HG03196 (cell line): ENCODE data around the gene HDAC4.

Experiments
- ATAC-seq: cut with Tn5 transposase; IDR thresholded peaks from one replicate; pipeline ENCODE4 v1.9.1; 2021; ENCODE audit not compliant: unreplicated experiment

HDAC4 gene

DNA sequence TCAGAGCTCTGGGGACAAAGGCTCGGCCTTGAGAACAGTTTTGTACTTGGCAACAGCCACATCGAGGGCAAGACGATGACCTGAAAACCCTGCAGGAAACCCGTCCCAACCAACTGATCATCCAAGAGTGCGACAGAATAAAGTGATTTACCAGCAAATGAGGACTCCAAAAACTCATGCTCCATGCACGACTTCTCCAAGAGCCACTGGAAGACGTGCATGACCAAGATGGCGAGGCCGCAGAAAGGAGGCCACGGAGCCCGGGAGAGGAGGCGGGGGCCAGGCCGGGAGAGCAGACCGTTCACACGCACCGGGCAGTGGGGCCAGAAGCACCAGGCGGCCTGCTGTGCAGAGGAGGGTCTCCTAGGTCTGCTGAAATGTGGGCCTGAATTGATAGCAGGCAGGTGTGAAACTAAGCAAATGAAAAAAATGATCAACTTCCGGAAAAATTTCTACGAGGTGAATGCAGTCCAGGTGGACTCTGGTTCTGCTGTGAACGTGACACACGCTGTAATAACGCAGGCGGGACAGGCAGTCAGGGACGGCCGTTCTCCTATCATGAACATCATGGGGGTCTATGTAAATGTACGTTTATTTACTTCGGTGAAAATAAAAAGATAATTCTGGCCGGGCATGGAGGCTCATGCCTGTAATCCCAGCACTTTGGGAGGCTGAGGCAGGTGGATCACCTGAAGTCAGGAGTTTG, 252.2 kb downstream of the HDAC4 start:
- no peak for ATAC-seq

DNA sequence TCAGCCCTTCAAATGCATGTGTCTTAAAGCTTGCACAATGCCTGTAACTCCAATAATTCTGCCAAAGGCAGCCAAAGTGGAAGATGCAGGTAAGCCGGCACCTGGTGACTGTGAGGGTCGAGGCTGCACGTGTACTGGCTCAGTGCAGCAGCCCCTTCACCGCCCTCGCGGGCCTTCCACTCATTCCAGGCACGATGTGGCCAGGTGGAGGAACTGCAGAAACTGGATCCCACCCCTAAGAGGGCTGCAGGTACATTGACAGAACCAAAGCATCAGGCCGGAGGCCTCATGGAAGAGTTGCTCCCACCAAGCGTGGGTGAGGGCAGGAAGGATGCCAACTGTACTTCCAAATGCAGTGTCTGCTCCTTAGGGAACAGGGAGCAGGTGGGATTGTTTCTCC, 253.4 kb downstream of the HDAC4 start:
- no peak for ATAC-seq

DNA sequence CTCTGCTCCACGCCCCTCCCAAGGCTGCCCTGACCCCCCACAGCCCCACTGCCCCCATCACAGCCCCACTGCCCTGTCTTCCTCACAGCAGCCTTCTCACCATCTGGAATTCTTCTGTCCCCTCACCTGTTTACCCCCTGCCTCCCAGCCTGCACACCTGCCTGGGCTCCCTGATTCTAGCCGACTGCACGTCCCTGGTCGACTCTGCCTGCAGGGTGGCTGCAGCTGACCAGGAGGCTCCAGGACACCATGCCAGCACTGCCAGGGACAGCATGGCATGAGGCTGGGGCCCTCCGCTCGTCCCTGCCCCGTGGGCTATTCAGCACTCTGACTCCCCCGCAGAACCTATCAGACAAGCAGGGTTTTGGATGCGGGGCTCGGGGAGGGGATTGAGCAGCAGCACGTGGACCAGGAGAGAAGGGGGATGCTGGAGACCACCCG, 254.1 kb downstream of the HDAC4 start:
- ATAC-seq = no peak

DNA sequence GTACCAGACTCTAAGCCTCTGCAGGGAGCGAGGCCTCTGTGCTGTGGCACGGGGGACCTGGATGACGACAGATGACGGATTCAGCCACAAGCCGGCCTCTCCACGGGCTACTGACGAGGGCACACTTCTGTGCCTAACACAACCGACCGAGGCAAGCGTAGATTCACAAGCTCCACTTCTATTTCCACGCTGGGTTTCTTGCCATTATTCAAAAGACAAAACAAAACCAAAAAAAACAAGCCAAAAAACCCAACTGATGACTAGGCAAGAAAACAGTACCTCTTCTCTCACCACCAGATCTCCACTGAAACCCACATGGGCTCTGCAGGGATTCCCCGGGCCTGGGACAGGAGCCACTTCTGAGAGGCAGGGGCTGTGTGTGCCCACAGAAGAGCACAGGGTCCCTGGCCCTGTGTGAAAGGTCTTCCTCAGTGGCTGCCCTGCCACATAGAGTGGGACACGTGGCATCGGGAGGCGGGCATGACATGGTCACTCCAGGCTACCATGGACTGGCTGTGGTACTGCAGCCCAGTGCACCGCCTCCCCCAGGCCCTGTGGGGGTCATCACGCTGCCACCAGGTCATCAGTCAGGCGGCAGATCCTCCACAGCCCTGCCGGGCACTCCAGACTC, 254.7 kb downstream of the HDAC4 start:
- no peak for ATAC-seq

DNA sequence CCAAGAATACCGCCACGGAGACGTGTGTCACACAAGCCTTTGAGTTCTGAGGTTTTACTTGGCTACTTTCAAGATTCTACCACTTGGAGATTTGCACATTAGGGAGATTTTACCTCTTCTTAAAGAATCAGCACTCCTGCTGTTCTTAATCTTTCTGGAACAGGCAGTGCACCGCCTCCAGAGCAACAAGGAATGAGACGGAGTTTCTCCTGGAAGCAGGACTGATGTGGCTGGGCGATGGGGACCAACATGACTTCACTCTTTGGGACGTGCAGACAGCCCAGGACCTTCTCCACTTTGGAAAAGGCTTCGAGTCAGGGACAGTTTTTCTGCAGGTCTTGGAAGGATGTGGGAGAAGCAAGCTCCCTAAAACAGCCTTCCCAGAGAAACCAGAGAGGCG, 255.2 kb downstream of the HDAC4 start:
- no peak for ATAC-seq

DNA sequence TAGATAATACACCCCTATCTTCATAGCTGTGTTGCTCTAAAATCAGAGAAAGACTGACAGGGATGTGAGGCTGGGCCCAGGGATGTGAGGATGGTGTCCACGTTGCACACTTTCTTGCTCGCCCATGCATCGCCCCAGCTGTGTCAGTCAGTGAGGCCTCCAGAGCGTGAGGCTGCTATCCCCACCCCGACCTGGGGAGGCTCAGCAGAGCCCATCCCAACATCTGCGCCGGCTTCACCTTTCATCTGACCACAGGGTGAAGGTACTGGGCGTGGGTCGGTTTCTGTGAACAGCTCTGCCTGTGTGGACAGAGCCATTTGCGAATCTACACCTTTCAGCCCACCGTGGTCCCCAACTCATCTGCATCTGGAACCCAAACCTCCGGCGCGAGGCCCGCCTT, 255.7 kb downstream of the HDAC4 start:
- ATAC-seq = no peak

DNA sequence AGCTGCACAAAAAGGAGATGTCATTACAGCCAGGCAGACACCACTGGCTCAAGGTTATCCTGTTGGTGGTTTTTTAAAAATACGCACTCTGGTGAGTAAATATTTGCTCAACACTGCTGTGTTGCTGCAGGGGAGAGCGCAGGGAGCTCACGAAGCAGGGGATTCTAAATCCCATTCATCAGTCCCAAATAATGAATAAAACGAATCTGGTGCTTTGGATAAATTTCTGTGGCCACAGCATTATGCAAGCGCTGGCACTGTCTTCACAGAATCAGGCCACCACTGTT, 256.2 kb downstream of the HDAC4 start:
- no peak for ATAC-seq

DNA sequence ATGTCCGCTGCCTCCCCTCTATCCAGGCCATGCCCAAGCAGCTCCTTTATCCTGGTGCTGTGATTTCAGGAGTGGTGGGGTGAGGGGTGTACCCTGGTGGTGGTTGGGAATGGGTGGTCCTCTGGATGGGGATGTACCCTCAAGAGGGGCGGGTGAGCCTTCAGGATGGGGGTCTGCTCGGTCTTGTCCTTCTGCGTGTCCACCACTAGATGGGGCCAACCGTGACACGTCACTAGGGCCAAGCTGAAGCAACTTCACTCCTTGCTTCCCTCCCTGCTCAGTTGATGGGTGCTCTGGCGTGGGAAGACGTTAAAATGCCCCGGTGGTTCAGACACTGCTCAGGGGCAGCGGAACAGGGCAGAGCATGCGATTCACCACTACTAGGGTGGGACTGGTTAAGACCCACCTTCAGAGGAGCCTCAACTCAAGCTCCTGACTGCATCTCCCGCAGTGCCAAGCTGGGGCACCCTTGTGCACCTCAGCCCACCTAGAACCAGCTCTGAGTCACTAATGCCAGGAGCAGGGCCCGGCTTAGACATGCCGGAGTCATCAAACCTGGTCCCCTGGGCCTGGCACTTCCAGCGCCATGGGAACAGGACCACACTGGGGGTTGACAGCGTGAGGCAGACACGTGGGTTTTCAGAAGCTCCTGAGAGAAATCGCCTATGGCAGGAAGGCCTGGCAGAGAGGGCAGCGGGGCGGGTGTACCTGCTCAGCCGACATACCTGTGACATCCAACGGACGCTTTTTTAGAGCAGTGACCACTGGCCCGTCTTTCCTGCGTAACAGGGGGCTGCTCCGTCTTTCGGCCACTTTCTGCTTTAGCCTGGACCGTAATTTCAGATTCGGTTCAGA, 256.7 kb downstream of the HDAC4 start:
- ATAC-seq = no peak

DNA sequence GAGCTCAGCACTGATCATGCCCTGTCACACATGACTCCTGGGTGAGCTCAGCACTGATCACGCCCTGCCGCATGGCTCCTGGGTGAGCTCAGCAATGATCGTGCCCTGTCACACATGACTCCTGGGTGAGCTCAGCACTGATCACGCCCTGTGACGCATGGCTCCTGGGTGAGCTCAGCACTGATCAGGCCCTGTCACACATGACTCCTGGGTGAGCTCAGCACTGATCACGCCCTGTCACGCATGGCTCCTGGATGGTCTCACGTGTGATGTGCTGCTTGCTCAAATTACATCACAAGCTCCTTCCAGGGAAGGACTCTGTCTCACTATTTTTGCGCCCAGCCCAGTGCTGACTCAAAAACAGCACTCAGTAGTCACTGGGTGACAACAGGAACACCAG, 258.0 kb downstream of the HDAC4 start:
- no peak for ATAC-seq

DNA sequence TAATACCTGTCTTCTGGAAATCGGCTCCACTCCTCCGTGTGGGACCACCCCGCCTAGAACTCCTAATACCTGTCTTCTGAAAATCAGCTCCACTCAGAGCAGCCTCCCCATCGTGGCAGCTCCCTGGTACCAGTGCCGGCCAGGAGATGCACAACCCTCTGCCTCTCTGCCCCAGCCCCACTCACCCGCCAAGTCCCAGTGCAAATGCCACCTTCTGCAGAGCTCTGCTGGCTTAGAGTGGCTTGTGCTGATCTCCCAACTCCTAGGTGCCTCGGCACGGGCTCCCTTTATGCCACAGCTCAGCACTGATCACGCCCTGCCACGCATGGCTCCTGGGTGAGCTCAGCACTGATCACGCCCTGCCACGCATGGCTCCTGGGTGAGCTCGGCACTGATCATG, 258.5 kb downstream of the HDAC4 start:
- no peak for ATAC-seq

DNA sequence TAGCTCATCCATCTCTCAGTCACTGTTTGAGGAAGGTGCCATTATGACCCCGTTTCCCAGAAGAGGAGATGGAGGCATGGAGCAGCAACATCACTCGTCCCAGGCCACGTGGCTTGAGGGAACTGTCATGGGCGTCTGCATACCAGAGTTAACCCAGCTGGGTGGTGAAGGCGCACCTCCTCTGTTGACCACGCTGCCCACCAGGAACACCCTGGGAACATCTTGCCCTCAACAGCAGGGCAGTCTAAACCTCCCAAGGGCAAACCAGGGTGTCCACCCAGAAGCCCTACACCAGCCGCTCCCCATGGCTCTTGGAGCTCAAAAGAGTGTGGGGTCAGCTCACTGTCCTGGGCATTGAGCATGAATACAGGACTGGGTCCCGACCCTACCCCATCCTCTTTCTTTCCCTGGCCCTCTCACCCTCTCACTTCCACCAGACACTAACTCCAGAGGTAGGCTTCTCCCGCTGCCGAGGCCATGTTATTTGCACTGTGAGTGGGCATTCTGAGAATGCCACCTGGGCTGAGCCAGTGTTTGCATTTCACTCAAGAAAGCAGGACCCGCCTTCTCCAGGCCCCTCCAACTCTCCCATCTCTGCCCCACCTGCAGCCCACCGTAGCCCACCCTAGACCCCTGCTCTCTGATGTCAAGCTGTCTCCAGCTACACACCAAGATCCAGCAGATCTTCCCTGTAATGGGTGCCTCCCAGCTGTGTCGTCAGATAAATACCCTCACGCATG, 259.6 kb downstream of the HDAC4 start:
- no peak for ATAC-seq

DNA sequence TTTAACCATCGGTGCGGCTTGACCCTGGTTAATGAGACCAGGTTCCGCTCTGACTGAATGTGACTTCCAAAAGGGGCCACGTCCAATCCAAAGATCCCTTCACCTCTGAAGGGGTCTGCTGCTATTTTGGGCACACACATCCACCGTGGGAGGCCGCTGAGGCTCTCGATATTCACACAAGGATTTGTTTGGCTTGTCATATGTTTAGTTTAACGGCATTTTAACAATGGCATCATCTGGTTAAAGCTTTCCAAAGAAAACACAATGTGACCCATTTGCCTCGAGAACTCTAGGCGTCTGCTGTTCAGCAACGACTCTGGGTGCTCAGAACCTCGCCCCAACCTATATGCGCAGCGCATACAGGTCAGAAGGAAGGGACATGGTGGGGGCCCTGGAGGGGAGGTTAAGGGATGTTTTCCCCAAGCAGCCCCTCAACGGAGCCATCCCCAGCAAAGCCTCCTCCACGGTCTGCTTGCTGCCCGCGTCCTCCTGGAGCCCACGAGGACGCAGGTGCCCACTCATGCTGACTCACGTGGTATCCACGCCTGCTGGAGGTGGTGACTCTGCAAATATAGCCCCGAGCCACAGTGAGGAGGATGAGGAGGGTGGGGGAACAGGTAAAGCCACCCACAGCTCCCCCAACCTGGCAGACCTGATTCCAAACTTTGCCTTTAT, 260.3 kb downstream of the HDAC4 start:
- ATAC-seq = no peak

DNA sequence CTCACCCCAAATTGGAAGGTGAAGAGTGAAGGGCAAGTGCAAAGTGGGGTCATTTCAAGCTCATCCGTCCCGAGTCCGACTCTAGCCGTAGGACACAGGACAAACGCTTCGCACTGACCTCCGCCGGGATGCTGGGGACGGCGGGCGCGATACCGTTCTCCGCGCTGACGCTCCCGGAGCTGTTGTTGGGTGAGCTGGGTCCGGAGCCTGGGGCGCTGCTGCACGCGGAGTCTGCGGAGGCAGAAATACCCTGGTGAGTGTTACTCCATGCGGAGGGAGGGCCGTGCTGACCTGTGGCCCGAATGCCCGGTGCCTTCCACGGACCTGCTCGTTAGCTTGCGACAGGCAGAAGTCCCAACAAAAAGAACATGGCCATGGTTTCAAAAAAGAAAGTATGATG, 261.3 kb downstream of the HDAC4 start:
- ATAC-seq = no peak

DNA sequence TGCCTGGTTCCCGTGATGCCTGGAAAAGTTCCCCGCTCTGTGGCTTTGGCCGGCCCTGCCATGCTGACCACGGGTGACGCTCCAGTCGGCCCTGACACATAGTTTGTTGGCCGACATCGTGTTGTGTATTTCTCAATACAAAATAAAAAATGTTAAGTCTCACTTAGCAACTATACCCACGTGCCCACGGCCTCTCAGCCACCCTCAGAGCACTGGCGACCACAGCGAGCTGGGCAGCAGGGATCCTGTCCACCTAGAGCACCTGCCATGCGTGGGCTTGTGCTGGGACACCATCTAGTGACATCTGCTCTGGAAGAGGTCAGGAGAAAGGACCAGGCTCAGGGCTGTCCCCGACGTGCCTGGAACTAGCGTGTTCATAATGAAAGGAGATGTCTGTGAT, 261.7 kb downstream of the HDAC4 start:
- ATAC-seq = no peak

DNA sequence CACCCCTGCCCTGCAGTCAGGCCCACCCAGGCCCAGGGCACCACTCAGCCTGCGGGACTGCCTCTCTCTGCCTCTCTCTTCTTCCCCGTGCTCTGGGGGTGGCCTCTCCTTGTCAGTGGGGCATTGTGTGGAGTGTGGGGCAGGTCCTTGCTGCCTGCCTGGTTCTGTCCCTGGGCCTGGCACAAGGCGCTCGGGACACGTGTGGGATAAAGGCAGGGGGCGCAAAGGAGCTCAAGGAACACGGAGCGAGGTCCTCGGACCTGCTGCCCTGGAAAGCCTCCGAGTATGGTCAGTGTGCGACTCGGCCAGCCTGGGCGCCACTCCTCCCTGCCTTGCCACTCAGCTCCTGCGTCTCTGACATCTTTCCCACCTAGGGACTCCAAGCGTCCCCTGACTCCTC, 262.2 kb downstream of the HDAC4 start:
- no peak for ATAC-seq

DNA sequence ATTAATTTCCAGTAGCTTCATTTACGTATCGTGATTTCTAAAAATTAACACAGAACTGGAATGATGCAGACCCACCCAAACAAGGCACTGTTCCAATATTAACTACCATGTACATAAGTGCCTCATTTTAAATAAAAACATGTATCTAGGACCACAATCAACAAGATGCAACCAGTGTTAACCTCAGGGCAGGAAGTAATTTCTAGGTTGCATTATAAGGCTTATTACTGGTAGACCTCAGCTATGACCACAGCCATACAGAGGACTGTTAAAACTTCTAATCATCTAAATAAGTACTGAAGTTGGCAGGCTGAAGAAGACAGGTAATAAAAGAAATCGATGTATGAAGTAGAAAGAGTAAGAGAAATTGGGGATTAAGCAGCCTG, 262.9 kb downstream of the HDAC4 start:
- ATAC-seq = no peak

DNA sequence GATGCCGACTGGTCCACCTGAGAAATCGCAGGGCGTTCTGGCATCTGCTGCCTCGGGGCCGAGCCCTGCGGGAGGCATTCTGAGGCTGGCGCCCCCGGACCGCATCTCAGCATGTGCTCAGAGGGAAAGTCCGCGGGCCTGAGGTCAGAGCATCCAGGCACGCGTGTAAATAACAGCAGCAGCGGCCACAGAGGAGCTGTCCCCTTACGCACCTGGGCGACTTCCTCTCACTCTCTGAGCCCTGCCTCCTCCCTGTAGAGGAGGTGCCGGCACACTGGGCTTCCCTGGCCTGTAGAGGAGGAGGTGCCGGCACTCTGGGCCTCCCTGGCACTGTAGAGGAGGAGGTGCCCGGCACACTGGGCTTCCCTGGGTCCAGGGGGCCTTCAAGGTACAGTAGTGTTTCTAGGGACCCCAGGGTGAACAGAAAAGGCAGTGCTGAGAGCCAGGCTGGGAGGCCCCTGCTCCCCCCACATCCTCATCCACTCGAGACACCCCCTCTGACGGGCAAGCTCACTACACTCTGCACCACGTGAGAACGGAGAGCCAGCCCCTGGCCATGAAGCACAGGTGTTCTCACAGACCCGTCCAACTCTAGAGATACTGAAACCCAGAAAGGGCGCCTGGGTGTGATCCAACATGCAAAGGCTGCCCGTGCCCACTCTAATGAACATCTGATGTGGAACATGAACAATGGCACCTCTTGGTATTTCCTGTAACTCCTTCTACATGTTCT, 263.5 kb downstream of the HDAC4 start:
- no peak for ATAC-seq

DNA sequence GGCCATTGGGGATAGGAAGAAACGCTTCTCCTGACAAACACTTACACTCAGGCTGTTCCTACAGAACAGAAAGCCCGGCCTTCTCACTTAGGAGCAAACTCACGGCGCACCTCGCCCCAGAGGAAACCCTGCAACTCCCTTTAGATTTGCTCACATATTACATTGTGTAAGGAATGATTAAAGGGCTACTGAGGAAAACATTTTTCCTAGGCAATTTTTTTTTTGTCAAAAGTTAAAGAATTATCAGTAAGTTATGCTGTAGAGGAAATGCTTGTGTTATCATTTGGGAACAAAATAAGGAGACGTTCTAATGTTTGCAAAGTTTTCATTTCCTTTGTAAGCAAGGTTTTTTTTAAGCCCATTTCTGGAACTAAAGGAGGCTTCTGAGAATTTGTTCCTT, 264.1 kb downstream of the HDAC4 start:
- ATAC-seq = no peak

DNA sequence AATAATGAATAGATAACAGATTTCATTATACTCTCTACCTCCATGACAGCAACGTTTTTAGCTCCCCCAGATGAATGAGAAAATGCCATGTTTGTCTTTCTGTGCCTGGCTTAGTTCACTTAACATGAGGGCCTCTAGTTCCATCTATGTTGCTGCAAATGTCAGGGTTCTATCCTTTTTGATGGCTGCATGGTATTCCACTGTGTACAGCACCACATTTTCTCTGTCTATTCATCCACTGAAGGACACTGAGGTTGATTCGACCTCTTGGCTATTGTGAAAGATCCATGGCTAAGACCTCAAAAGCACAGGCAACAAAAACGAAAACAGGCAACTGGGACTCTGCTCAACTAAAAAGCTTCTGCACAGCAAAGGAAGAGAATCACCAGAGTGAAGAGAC, 264.6 kb downstream of the HDAC4 start:
- no peak for ATAC-seq

DNA sequence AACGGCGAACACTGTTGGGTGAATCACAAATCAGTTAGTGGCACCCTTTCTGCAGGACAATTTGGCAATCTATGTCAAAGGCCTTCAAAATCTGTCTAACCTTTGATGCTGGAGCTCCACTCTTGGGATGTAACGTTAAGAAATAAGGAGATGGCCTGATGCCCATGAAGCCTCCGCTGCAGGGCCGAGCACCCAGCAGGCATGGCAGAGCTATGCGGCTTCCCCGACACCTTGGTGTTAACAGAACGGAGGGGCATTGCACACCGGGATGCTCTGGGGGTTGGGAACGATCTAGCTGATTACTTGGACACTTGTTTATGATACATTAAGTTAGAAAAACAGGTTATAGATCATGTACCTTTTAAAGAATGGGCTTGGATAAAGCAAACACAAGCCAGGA, 265.3 kb downstream of the HDAC4 start:
- no peak for ATAC-seq
